HepG2 (cell line): Measurements from ENCODE around the gene TTLL7.

Experiments
- GZF1 ChIP-seq: sonication (generic); formaldehyde crosslinking; IDR thresholded peaks from 2 replicates; pipeline ENCODE4 v1.5.1; 2020; ENCODE audit warnings: mild to moderate bottlenecking, missing genetic modification reagents
- JUND ChIP-seq: sonication (generic); formaldehyde crosslinking; IDR thresholded peaks from 2 replicates; pipeline ENCODE4 v1.8.0; 2022; ENCODE audit warnings: mild to moderate bottlenecking, missing genetic modification reagents
- KDM6A ChIP-seq: IDR thresholded peaks from 2 replicates; pipeline ENCODE4 v1.6.1; 2016; ENCODE audit warnings: low read depth
- SAP130 ChIP-seq: IDR thresholded peaks from 2 replicates; pipeline ENCODE4 v1.6.1; 2016; ENCODE audit warnings: low read depth
- ZFP90 ChIP-seq: sonication (generic); formaldehyde crosslinking; IDR thresholded peaks from 2 replicates; pipeline ENCODE4 v1.8.0; 2022; ENCODE audit warnings: missing genetic modification reagents, mild to moderate bottlenecking, inconsistent platforms, borderline replicate concordance
- ZNF34 ChIP-seq: sonication (generic); formaldehyde crosslinking; IDR thresholded peaks from 2 replicates; pipeline ENCODE4 v1.4.0; 2020; ENCODE audit warnings: mild to moderate bottlenecking, missing genetic modification reagents, borderline replicate concordance
- ZNF792 ChIP-seq: IDR thresholded peaks from 2 replicates; pipeline ENCODE4 v1.6.1; 2016
- TF ChIP-seq, protein P1 (sequence below): sonication (generic); formaldehyde crosslinking; conservative IDR thresholded peaks from 2 replicates; pipeline ENCODE4 v1.4.0; 2020; ENCODE audit warnings: missing genetic modification reagents

DNA sequence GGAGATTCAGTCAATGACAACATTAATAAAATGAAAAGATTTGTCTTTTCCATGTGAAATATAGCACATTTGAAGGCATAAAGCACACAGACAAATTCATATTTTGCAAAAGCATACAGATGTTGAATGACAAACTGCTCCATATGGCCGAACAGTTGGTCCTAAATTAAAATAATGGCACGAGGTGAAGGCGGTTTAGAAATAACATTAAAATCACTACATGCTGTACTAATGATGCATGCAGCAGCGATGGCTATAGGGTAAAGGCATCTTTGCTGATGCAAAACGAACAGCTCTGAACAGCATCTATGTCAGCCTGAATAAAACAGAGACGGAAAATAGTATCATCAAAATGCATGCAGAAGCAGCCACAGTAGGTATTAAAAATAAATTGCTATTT, 102.6 kb downstream of the TTLL7 start:
- TF ChIP-seq ZNF792: no peak
- TF ChIP-seq JUND (CRISPR knock-in tag): no peak
- TF ChIP-seq GZF1 (CRISPR knock-in tag): no peak
- TF ChIP-seq KDM6A: no peak
- no peak for TF ChIP-seq ZFP90 (CRISPR knock-in tag)
- TF ChIP-seq, protein P1, sequence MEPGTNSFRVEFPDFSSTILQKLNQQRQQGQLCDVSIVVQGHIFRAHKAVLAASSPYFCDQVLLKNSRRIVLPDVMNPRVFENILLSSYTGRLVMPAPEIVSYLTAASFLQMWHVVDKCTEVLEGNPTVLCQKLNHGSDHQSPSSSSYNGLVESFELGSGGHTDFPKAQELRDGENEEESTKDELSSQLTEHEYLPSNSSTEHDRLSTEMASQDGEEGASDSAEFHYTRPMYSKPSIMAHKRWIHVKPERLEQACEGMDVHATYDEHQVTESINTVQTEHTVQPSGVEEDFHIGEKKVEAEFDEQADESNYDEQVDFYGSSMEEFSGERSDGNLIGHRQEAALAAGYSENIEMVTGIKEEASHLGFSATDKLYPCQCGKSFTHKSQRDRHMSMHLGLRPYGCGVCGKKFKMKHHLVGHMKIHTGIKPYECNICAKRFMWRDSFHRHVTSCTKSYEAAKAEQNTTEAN (CRISPR knock-in tag): no peak
- no peak for TF ChIP-seq SAP130 (CRISPR knock-in tag)
- TF ChIP-seq ZNF34: no peak
